GM12874 (cell line): ENCODE measurements around the gene A2ML1.

Experiments
- CTCF ChIP-seq: IDR thresholded peaks from 2 replicates; pipeline ENCODE4 v1.5.1; 2011; ENCODE audit warnings: low read depth, mild to moderate bottlenecking, control low read depth, low read length, moderate library complexity; ENCODE audit not compliant: insufficient read depth

A2ML1 gene

GRCh38 chr12:8914716-8915526 is 92.5 kb downstream of the A2ML1 start:
- no peak for TF ChIP-seq CTCF

GRCh38 chr12:8916154-8916553 is 93.7 kb downstream of the A2ML1 start:
- TF ChIP-seq CTCF: no peak

- no peak for TF ChIP-seq CTCF
These were observed 94.6 kb downstream of the A2ML1 start for GRCh38 chr12:8917031-8917430.

GRCh38 chr12:8917751-8918150 is 95.3 kb downstream of the A2ML1 start:
- no peak for TF ChIP-seq CTCF

GRCh38 chr12:8922544-8922943 is 100.1 kb downstream of the A2ML1 start:
- no peak for TF ChIP-seq CTCF
